Erythroblast (primary cell): ENCODE data around the gene PACS2.

Source experiments
- GATA1 ChIP-seq: IDR thresholded peaks from 2 replicates; pipeline ENCODE4 v1.6.1; 2011; ENCODE audit warnings: low read depth, mild to moderate bottlenecking, control low read depth, low read length, moderate library complexity
- POLR2A ChIP-seq: IDR thresholded peaks from 2 replicates; pipeline ENCODE4 v1.6.1; 2011; ENCODE audit warnings: mild to moderate bottlenecking, low read length

DNA sequence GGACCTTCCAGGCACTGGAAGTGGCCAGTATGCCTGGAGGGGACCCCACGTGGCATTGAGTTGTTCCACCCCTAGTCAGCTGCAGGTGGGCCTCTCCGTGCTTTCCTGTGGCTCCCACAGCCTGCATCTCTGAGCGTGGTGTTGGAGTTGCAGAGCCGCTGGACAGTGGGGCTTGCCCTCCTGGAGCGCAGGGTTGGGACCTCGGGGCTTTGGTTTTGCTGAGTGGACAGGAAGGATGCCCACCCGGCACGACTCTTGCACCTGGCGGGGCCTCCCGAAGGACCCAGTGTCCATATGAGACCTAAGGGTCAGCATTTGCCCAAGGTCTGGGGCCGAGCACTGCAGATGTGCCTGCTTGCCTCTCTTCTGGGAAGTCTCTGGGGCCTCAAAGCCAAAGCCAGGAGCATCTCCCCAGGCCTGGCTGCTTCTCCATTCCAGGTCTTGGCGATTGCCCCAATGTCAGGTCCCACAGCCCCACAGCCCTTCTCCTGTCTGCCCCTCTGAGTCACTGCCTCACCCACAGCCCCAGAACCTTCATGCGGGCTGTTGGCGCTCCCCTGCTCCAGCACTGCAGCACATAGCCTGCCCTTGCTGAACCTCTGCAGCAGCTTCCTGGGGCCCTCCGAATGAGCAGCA, 1.5 kb downstream of the PACS2 start:
- TF ChIP-seq POLR2A, result no peak
- TF ChIP-seq GATA1, result no peak
